A549 treated with ZK216348 at 1 μM for 4 hours (cell line): Measurements from ENCODE around the gene CLPSL2. TPM values are rescaled to one million over a fixed set of nuclear protein-coding genes. Genes with fewer than 3 reads are reported as not detected.

Experiments used
- total RNA-seq: library from RNA; stranded (reverse); fragments of 200-300 nt; extraction: Qiagen RNA extraction; gene quantifications from 5 replicates; pipeline ENCODE4 v1.2.3, GENCODE V29; 2022; ENCODE audit warnings: low read depth

CLPSL2 gene, protein sequence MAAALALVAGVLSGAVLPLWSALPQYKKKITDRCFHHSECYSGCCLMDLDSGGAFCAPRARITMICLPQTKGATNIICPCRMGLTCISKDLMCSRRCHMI
- 0.51 to 1.0 TPM (median 0.78 TPM) in 3 of 5 replicates, not detected in the others for total RNA-seq

GRCh38 chr6:35776364-35777215 lies at the start of gene CLPSL2:
CLPSL2 (plus strand) TSS chr6:35776598; CDS start chr6:35776619, 21 bp downstream.

DNA sequence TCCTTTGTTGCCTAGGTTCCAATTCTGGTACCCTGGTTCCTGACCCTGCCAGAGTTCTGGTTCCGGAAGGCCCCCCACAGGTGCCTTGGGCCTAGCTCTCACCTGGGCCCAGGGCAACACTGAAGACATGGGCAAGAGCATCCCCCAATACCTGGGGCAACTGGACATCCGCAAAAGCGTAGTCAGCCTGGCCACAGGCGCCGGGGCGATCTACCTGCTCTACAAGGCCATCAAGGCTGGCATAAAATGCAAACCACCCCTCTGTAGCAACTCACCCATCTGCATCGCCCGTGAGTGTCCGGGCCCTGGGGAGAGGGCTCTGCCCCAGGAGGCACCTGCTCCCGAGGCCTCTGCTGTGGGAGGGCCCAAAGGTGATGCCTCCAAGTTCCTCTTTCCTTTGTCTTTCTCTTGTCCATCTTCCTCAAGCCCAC lies 39.4 kb upstream of the CLPSL2 start, which contains the start of gene ARMC12:
ARMC12 (plus strand) TSS at position 51 of the 431 bp plus-strand sequence; CDS start at position 128, 77 bp downstream.

GRCh38 chr6:35780719-35781118 lies 4.3 kb downstream of the CLPSL2 start, which contains the start of gene CLPSL1:
CLPSL1 (plus strand) TSS chr6:35781019; CDS start chr6:35781111, 92 bp downstream.

GRCh38 chr6:35804996-35805736 lies 28.8 kb downstream of the CLPSL2 start, which contains the start of gene LHFPL5:
LHFPL5 (plus strand) TSS chr6:35805352; CDS start chr6:35805671, 319 bp downstream.

Other genes with a start within 250 kb of the CLPSL2 start
- gene FKBP5, start 87.7 kb upstream of the CLPSL2 start, total RNA-seq = 54.6 to 94.6 TPM (median 68.1 TPM) in 5 replicates
- 0.22 to 0.96 TPM (median 0.40 TPM) in 4 of 5 replicates, not detected in the other for gene ARMC12, start 39.6 kb upstream of the CLPSL2 start, total RNA-seq
- not detected in 5 replicates for gene CLPSL1, start 4.4 kb downstream of the CLPSL2 start, total RNA-seq
- not detected in 5 replicates for gene CLPS, start 20.7 kb downstream of the CLPSL2 start, total RNA-seq
- gene LHFPL5, start 28.8 kb downstream of the CLPSL2 start, total RNA-seq = 0.26 TPM in 1 of 5 replicates, not detected in the others
- gene SRPK1, start 144.5 kb downstream of the CLPSL2 start, total RNA-seq = 26.6 to 43.0 TPM (median 33.4 TPM) in 5 replicates
- not detected in 5 replicates for gene SLC26A8, start 248.0 kb downstream of the CLPSL2 start, total RNA-seq